ENCODE data around the gene CLIC6. TPM values are rescaled to one million over a fixed set of nuclear protein-coding genes. Genes with fewer than 3 reads are reported as not detected.
"Not testable (repeated sequence)": the region's sequence is repeated elsewhere in the genome, so short reads cannot be mapped to it uniquely, and the experiment has no call there.

Gene CLIC6
- total RNA-seq, 1 donor from 2014 or later = not detected

DNA sequence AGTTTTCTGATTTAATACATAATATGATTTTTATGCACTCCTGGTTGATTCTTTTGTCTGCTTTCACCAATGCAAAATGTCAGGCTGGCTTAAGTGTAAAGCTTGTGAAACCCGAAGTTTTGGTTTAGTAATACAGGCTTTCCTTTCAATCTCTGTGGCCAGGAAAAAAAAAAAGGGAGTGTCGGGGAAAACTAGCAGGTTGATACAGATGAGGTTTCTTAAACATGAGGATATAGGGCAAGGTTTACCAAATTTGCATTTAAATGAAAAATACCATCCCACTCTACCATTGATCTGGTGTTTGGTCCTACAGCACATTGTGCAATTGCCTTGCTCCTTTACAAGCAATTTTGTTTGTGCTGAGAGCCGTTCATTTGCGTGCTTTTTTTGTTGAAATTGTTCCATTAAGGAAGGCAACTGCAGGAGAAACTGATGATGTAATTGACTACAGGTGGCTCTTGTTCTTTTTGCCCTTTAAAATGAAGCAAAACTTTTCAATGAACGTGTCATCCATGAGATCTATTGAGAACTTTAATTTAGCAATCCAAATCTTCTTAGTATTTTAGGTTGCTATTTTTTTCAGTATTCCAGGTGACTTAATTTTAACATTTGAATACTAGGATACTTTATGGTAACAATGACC, 22.7 kb downstream of the CLIC6 start:
- DNase-seq (ENCODE audit: low read depth) = no peak

DNA sequence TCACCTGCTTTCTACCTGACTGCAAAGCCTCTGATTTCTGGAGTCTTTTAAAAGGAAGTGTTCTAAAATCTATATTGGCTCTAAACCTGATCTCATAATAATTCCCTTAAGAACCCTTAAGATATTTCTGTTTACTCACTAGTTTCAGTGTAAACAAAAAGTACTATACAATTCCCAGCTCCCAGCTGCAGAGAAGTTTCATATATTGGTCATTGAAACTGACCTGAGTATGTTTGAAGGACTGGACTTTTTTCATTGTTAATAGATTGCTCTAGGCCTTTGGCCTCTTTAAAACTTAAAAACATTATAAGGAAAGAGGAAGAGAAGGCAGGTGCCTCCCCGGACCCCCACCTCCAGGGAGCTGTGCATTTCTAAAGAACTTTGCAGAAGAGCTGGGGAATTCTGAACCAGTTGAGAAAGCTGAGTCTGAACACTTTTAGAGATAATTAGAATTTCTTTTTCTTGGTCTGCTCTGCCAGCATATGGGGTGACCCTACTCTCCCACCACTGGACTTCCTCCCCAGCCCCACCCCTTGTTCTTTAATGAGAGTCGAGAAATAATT, 23.7 kb downstream of the CLIC6 start:
- DNase-seq (ENCODE audit: low read depth) = no peak

DNA sequence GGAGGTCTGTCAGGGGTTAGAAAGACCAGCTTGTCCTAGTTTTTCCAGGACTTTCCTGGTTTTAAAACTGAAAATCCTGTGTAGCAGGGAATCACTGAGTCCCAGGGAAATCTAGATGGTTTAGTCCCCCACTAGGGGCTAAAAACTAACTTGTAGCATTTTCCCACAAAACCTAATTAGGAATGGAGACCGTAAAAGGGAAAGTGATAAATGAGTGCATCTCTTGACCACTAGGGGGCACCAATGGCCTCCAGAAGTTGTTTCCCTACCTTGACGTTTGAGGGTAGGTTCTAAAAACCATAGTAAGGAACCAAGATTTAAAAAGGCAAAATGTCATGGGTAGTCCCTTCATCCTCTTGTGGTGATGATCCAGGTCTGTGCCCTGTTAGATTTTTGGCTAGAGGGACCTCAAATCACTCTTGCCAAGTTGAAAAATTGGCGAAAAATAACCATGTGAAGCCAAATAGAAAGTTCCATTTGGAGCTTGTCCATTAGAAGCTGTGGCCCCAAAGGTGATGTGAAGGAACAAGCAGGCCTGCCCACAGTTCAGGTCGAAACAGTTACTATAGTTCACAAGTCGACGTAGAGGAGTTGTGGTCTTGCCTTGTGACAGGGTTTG, 24.5 kb downstream of the CLIC6 start:
- DNase-seq (ENCODE audit: low read depth) = peak; percentile 72

DNA sequence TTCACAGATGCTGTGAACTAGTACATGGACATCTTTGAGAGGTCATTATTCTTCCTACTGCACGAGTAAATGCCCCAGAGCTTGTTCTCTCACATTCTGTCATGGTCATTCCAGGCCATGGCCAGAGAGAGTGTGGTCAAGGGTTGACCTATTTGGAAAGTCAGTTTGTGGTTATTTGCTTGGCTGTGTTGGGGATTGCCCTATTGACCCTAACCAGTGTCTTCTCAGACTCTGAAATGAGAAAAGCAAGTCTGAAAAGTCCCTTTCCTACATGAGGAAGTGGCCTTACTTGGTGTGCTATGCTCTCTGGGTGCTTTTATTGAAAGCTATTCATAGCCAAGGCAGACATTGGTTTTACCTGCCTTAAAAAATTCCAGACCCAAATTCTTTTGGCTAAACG, 26.6 kb downstream of the CLIC6 start:
- DNase-seq (ENCODE audit: low read depth) = peak; percentile 49

DNA sequence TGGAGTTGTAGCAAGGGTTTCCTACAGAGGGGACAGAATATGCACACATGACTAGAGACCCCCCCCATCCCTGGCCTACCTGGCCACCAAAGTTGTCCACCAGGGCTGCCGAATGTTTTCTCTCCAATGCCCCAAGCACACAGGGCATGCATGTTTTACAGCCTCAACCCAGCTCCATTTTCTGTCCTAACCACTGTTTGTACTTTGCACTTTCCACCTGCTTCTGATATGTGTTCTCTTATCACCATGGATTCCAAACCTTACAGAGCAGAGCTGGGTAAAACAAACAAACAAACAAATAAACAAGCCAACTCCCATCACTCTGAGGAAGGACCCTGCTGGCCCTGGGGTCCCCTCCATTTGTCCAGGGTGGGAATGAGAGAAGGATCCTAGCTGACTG, 27.3 kb downstream of the CLIC6 start:
- DNase-seq (ENCODE audit: low read depth) = no peak

DNA sequence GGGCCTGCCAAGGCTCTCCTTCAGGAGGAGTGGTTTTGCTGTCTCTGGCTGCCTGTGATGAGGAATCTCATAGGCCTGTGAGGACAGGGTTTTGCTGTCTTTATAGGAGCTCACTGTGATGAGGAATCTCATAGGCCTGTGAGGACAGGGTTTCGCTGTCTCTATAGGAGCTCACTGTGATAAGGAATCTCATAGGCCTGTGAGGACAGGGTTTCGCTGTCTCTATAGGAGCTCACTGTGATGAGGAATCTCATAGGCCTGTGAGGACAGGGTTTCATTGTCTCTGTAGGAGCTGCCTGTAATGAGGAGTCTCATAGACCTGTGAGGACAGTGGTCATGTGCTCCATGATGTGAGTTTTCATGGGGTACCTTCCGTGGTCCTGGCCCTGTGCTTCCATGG, 29.0 kb downstream of the CLIC6 start:
- DNase-seq (ENCODE audit: low read depth) = no peak

DNA sequence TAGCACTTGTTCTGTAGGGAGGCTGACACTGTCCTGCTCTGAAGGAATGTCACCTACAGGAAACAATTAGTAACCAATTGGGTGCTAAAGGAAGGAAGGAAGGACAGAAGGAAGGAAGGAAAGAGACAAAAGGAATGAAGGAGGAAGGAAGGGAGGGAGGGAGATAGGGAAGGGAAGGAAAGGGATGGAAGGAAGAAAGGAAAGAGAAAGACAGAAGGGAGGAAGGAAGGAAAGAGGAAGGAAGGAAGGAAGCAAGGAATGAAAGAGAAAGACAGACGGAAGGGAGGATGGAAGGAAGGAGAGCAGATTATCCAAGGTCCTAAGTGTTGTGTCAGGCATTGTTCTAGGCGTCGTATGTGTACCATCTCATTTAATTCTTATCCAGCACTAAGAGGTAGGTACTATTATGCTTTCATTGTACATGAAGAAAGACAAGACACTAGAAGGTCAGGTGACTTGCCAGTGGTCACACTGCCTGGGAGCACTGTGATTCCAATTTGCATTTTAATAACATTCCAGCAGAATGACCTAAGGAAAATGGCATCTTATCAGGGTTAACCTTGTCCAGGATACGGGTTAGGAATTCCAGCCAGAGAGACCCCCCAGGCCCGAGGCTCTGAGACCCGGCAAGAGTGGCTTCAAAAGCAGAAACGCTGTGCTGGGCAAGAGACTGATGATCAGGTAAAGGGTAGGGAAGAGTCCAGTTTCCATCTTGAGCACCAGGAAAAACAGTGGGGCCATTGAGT, 29.6 kb downstream of the CLIC6 start:
- no peak for DNase-seq (ENCODE audit: low read depth)

DNA sequence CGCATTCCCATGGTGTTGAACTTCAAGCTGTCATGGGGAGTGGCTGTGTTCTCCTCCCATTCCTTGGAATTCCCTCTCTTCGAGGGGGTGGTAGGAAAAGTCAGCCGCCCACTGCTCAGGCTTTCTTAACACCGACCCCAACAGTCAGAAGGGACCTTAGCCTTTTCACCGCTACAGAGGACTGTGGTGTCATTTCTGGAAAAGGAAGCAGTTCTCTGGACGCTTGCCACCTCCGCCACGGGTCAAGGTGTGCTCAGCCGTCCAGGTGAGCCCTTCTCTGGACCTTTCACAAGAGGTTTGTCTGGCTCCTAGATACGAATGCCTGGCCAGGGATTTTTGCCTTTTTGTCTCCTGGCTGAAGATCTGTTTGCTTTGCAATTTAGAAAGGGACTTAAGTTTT, 31.8 kb downstream of the CLIC6 start:
- no peak for DNase-seq (ENCODE audit: low read depth)

DNA sequence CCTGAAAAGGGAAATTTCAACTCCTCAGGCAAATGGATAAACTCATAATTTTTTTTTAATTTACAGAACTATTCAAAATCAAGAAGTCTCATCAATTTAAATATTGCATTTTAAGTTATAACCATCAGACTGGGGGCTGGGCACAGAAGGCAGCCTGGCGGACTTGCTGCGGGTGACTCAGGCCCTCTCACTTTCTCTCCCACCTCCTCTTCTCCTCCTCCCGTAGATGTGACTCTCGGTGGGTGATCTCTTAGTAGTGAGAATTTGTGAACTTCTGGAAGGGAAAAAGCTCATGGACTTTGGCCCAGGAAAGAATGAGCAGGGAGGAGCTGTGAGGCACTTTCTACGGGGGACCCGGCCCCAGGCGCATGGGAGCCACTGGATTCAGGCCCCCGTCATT, 32.9 kb downstream of the CLIC6 start:
- no peak for DNase-seq (ENCODE audit: low read depth)

DNA sequence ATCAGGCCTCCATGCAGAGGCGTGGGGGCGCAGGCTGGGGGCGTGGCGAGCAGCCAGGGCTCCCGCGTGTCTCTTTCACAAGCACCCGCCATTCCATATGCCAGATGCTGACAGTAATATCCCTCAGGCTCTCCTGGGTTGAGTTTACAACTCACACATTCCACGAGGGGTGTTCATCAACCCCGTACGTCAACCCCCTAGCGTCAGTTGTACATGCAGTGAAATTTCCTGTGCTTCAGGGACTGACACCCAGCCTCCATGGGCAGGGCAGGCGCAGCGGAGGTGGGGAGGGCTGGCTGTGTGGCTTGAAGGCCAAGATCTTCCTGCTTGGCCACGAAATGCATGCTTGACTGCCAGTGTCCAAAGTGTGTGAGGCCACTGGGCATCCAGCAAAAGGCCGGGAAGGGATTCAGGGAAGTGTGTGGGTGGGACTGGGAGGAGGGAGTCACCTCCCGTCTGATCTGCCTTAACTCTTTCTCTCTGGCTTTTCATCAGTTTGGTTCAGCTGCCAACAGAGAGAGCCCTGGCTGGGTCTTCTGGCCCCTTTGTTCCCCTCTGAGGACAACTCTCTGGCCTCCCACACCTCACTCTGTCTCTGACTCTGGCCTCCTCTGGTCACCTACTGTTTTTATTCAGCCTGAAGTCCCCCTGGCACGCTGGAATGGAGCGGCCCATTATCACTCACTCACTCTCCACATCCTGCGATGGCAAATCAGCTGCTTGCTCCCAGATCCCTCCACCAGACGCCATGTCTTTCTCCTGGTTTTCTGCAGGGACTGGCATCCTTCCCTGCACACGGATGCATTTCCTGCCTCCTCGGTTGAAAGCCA, 33.8 kb downstream of the CLIC6 start:
- DNase-seq (ENCODE audit: low read depth) = no peak

DNA sequence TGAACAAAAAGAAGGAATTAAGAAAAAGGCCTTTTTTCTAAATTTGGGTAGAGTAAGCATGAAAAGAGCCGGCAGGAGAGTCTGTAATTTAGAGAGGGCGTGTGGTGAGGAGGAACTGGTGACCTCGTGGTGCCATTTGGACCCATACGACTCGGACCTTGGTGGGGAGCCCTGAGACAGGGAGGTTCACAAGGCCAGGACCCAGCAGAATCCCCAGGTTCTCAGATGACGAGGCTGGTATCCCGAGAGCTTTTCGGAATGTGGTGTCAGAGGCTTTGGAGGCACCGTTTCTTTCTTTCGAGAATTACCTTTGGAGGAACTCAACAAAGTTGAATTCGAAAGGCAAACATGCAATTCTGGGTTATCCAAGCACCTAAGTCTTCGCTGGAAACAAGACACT, 34.8 kb downstream of the CLIC6 start:
- no peak for DNase-seq (ENCODE audit: low read depth)

DNA sequence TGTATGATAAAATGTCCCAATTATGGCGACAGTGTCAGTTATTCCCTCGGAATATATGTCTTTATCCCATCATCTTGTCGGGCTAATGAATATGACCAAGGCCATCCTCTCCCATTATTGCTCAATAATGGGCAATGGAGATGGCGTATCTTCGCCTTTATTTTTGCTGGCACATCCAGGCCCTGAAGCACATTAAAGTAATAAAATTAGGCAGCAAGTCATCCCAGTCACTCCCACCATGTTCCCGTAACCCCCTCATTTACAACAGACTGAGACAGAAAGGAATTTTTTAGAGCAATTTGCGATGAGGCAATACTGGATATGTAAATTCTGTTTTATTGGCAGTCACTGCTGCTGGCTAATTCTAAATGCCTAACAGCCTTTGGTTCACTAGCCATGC, 35.3 kb downstream of the CLIC6 start:
- no peak for DNase-seq (ENCODE audit: low read depth)

DNA sequence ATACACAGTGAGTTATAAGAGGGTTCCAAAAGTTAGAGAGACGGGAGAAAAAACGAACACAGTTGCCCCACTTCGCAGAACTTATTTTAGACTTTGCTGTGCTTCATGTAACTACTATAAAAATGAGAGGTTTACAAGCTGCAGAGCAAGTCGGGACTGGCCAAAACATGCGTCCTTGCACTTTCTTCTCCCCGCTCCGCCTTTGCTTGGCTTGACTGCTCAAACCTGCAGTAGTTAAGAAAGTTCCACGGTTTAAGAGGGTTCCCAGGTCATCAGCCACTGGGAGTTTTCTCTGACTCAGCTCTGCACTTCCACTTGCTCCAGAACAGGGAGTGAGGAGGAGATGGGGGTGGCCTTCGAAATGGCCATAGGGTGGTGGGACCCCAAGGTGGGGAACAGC, 36.2 kb downstream of the CLIC6 start:
- no peak for DNase-seq (ENCODE audit: low read depth)

DNA sequence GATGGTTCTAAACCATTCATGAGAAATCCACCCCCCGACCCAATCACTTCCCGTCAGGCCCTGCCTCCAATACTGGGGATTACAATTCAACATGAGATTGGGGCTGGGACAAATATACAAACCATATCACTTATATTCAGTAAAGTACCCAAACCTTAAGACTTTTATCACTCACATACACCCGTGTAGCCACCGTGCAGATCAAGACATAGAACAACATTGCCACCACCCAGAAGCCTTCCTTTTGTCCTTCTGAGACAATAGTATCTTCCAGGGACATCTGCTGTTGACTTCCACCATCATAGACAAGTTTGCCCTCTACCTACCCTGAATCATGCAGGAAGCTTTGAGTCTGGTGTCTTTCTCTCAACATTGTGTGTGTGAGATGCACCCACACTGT, 37.5 kb downstream of the CLIC6 start:
- DNase-seq (ENCODE audit: low read depth) = no peak

DNA sequence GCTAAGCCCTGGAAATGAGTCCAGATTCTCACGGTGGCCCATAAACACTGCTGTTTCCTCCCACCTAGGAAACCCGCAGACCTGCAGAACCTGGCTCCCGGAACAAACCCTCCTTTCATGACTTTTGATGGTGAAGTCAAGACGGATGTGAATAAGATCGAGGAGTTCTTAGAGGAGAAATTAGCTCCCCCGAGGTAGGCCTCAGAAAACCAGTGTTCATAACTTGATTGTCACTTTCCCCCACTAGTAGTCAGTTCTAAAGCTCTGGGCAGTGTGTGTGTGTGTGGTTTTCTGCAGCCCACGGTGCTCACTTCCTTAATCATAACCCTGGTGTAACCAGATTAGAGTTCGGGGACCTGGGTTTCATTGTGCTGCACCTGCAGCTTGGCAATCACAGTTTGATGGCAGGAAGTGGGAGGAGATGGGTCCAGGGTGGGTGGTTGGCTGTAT, 39.1 kb downstream of the CLIC6 start:
- DNase-seq (ENCODE audit: low read depth) = no peak

DNA sequence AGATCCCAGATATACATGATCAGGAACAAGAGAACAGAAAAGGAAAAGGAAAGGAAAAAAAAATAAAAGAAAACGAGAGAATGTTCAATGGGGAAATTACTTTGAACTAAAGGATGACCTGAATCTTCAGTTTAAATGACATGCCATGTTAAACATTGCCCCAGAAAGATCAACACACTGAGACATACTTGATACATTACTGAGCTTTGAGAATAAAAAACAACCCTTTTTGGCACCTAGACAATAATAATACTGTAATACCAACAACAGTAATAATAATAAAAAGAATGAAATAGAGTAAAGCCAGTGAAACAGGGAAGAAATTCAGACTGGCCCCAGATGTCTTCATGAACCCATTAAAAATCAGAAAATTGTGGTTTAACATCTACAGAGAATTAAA, 44.8 kb downstream of the CLIC6 start:
- no peak for DNase-seq (ENCODE audit: low read depth)

DNA sequence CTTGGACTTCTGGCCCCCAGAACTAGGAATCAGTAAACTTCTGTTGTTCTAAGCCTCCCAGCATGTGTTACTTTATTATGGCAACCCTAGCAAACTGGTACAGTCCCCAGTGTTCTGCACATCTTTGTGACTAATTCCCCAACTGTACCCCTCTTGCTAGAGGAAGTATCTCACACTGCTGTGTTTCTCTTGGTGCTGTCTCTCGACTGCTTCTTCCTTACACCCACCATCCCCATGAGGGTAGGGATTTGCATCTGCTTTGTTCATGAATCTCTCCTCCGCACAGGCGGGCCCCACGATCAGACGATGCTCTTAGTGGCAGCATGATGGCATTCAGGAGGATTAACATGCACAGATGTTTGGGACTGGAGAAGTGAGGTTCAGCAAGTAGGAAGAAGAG, 46.7 kb downstream of the CLIC6 start:
- DNase-seq (ENCODE audit: low read depth) = no peak

DNA sequence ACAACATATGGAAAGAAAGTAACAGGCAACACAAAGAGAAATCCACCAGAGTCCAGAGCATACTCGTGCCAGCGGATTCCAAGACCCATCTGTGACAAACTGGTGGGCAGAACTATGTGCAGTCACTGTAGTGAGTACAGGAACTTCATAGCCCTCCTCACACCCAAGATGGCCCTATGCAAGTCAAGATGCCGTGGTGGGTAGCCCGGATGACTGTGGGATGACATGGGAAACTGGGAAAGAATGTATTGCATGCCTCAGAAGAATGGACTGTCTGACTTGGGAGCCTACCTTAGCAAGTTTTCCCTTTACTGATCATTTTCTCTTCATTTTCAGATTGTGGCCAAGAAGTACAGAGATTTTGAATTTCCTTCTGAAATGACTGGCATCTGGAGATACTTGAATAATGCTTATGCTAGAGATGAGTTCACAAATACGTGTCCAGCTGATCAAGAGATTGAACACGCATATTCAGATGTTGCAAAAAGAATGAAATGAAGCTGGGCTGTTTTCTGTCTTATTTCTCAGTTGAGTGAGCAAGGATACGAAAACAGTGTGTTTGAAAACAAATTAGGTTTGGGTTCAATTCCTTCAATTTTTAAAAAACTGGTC, 47.3 kb downstream of the CLIC6 start:
- DNase-seq (ENCODE audit: low read depth) = no peak

DNA sequence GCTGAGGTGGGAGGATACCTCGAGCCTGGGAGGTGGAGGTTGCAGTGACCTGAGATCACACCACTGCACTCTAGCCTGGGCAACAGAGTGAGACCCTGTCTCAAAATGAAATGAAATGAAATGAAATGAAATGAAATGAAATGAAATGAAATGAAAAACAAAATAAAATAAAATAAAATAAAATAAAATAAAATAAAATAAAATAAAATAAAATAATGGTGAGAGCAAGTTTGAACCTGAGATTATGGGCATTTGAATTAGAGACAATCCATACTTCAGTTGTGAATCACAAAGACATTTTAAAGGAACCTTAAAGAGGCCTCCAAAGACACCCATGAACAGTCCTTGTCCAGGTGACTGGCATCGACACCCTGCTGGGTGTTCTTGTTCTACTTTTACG, 49.7 kb downstream of the CLIC6 start:
- not testable (repeated sequence) for DNase-seq (ENCODE audit: low read depth)

DNA sequence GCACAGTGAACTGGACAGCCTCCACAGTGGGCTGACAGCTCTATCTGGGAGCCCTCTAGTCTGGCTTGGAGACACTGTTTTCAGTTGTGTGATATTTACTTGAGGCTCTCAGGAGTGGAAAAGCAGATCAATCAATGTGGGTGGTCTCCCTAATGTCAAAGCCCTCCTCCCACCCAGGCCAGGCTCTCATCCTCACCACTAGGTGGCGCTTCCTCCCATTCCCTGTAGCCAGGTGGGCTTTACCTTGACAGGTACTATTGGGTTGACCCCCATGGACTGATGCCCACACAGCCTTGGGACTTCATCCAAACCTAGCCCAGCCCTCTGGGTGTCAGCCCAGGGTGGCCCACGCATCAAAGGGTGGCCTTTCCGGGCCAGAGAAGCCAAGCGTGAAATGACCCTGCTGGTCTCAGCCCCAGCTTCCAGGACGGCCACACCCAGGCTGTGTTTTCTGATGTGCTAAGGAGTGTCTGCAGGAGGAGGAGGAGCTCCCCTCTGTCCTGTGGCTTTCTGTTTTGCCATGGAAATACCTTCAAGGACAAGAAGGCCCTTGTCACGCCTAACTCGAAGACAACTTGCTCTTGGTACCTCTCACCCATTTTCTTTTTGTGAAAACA, 54.0 kb downstream of the CLIC6 start:
- no peak for DNase-seq (ENCODE audit: low read depth)

All from myocyte (in vitro differentiated cells).